Suprapubic skin (tissue), 4 donors: ENCODE measurements around the gene LMNTD2. TPM values are rescaled to one million over a fixed set of nuclear protein-coding genes. Genes with fewer than 3 reads are reported as not detected.

ENCODE experiments used
- DNase-seq, 2 donors: peaks; one replicate each; pipeline ENCODE4 v3.0.0-alpha.2; 2019; ENCODE audit warnings: low spot score in 2 of 2
- H3K27ac ChIP-seq: fragments of 200-600 bp; sonication (generic); one replicate; pipeline ENCODE4 v1.5.1; 2019
- H3K27me3 ChIP-seq: fragments of 200-600 bp; sonication (generic); one replicate; pipeline ENCODE4 v1.5.1; 2019
- H3K36me3 ChIP-seq: fragments of 200-600 bp; sonication (generic); one replicate; pipeline ENCODE4 v1.5.1; 2019
- H3K4me1 ChIP-seq: fragments of 200-600 bp; sonication (generic); one replicate; pipeline ENCODE4 v1.5.1; 2019
- H3K4me3 ChIP-seq: fragments of 200-600 bp; sonication (generic); one replicate; pipeline ENCODE4 v1.5.1; 2019; ENCODE audit warnings: mild to moderate bottlenecking
- H3K9me3 ChIP-seq: fragments of 200-600 bp; sonication (generic); one replicate; pipeline ENCODE4 v1.5.1; 2019
- EP300 ChIP-seq: sonication (generic); formaldehyde crosslinking; IDR thresholded peaks from one replicate; pipeline ENCODE4 v1.6.1; 2017; ENCODE audit warnings: antibody characterized with exemption
- POLR2A ChIP-seq, 2 donors: fragments of 450-650 bp; IDR thresholded peaks; one replicate each; pipeline ENCODE4 v1.6.1; 2017; ENCODE audit warnings: antibody characterized with exemption in 2 of 2, mild to moderate bottlenecking in 2 of 2, moderate library complexity in 2 of 2
- POLR2AphosphoS5 ChIP-seq, 3 donors: sonication (generic); formaldehyde crosslinking; IDR thresholded peaks; one replicate each; pipeline ENCODE4 v1.6.1; 2017; ENCODE audit warnings: antibody characterized with exemption in 3 of 3
- WGBS: methylation state at CpG from one replicate; pipeline ENCODE4 v1.1.5; 2018; 5-methylcytosine and 5-hydroxymethylcytosine counted together
- total RNA-seq, 4 donors: library from RNA; depleted of rRNA; stranded (reverse); fragments of >200 nt; gene quantifications; one replicate each; pipeline ENCODE4 v1.1.0, GENCODE V29; 2016
- TF ChIP-seq, protein P1 (sequence below), 2 donors: fragments of 200-600 bp in 1 of 2; fragments of 450-650 bp in 1 of 2; sonication (generic) in 1 of 2; IDR thresholded peaks; one replicate each; pipeline ENCODE4 v1.5.1; 2016 to 2019; ENCODE audit warnings: antibody characterized with exemption in 2 of 2, mild to moderate bottlenecking in 1 of 2, moderate library complexity in 1 of 2

The LMNTD2 gene
- total RNA-seq, 4 donors from 2014 or later, result 6.3 to 17.8 (median 8.7) TPM

DNA sequence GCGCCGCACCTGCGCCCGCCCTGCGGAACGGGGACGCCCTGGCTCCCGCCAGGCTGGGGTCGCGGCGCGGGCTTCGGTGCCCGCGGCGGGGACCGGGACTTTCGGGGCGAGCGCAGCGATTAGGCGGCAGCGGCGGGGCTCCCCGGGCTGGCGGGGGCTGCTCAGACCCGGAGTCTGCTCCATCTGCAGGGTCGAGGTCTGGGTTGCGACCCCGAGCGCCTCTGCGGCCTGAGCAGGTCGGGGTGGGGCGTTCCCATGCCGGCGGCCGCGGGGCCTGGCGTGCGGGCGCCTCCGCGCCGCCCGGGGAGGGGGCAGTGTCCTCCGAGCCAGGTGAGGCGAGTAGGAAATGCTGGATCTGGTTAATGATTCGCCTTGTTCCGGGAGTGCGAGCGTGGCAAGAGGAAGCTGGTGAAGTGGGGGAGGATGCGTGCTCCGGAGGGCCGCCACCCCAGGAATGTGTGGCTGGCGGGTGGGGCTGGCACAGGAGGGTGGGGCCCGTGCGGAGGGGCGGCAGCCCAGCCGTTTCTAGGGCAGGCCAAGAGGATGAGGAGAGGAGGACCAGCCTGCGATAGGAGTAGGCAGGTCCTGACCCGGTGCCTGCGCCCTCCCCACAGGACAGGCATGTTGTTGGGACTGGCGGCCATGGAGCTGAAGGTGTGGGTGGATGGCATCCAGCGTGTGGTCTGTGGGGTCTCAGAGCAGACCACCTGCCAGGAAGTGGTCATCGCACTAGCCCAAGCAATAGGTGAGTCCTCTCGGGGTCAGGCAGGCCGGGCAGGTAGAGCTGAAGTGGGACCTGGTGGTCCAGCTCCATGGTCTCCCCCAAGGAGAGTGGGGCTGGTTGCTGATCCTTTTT is 838 bp upstream of the LMNTD2 start:
- Histone ChIP-seq H3K27me3 (peaks cover 11% of the 10 kb centered on the region), H3K4me3 (peak overlapping the region; percentile 86), H3K4me1 (peaks cover 53% of the 10 kb centered on the region), H3K27ac (peak overlapping the region; percentile 89), H3K9me3 (no peaks in the 10 kb centered on the region), H3K36me3 (no peaks in the 10 kb centered on the region)
- 17% methylated on average over 31 of the region's 67 CpGs for WGBS
- no peak for DNase-seq
- TF ChIP-seq EP300, result no peak
- TF ChIP-seq POLR2AphosphoS5 (IDR thresholded peaks at IDR 0.05), result no peak
- TF ChIP-seq, protein P1, sequence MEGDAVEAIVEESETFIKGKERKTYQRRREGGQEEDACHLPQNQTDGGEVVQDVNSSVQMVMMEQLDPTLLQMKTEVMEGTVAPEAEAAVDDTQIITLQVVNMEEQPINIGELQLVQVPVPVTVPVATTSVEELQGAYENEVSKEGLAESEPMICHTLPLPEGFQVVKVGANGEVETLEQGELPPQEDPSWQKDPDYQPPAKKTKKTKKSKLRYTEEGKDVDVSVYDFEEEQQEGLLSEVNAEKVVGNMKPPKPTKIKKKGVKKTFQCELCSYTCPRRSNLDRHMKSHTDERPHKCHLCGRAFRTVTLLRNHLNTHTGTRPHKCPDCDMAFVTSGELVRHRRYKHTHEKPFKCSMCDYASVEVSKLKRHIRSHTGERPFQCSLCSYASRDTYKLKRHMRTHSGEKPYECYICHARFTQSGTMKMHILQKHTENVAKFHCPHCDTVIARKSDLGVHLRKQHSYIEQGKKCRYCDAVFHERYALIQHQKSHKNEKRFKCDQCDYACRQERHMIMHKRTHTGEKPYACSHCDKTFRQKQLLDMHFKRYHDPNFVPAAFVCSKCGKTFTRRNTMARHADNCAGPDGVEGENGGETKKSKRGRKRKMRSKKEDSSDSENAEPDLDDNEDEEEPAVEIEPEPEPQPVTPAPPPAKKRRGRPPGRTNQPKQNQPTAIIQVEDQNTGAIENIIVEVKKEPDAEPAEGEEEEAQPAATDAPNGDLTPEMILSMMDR (IDR thresholded peaks at IDR 0.05), result no peak
- no peak for TF ChIP-seq POLR2A (IDR thresholded peaks at IDR 0.05)

DNA sequence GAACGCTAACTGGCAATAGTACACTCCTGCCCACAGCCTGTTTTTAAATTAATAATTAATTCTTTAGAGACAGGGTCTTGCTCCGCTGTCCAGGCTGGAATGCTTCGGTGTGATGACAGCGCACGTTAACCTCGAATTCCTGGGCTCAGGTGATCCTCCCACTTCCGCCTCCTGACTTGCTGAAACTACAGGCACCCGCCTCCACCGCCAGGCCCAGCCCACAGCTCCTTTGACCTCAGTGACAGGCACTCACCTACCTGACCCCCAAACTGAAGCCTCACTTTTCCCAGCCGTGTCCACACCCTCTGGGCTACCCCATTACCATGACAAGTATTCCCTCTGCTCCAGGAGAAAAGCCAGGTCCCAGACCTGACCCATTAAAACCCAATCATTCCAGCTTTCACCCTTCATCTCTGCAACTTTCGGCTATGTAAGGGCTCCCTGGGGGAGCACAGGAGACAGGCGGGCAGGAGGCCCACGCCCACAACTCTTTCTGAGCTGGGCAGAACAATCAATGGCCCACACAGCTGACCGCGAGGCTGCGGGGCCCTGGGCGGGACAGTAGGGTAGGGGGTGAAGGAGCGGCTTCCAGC is 730 bp downstream of the LMNTD2 start:
- no peaks in the 10 kb centered on the region for H3K9me3 ChIP-seq
- H3K27me3 ChIP-seq, result peaks cover 25% of the 10 kb centered on the region
- peak overlapping the region; percentile 89 for H3K27ac ChIP-seq
- TF ChIP-seq EP300, result no peak
- TF ChIP-seq POLR2A (IDR thresholded peaks at IDR 0.05), result no peak
- no peak for TF ChIP-seq POLR2AphosphoS5 (IDR thresholded peaks at IDR 0.05)
- TF ChIP-seq, protein P1 (IDR thresholded peaks at IDR 0.05), result no peak
- peak overlapping the region; percentile 86 for H3K4me3 ChIP-seq
- peaks cover 59% of the 10 kb centered on the region for H3K4me1 ChIP-seq
- WGBS, result 73% methylated on average over 16 of the region's 18 CpGs
- DNase-seq, result no peak
- no peaks in the 10 kb centered on the region for H3K36me3 ChIP-seq

DNA sequence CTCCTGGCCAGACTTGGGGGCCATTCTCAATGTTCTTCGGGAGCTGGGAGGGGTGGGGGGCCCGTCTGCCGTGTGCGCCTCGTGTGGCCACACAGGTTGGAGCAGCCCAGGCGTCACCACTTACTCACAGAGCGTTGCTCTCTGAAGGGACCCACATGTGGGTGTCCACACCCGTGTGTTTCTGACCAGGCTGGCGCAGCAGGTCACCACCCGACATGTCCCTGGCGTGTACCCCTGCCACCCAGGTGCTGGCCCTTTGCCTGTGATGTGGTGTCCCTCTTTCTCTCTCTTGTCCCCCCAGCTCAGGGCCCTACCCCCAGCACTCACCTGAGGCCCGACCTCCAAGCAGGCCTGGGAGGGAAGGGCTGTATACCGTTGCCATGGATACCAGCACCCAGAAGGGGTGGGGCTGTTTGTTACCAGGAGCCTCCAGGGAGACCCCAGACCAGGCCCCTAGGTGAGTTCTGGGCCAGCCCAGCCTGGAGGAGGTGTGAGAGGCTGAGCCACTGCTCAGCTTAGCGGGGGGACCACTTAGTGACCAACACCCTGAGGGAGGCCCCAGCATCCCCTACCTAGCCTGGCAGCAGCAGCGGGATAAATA is 1.4 kb downstream of the LMNTD2 start:
- no peak overlapping the region for H3K27ac ChIP-seq
- H3K27me3 ChIP-seq, result peaks cover 32% of the 10 kb centered on the region
- no peaks in the 10 kb centered on the region for H3K36me3 ChIP-seq
- 79% methylated on average over 11 of the region's 15 CpGs for WGBS
- no peak for DNase-seq
- H3K4me3 ChIP-seq, result no peak overlapping the region
- TF ChIP-seq EP300 (no peak), POLR2A (IDR thresholded peaks at IDR 0.05) (no peak), POLR2AphosphoS5 (IDR thresholded peaks at IDR 0.05) (no peak)
- TF ChIP-seq, protein P1 (IDR thresholded peaks at IDR 0.05), result no peak
- H3K4me1 ChIP-seq, result peaks cover 62% of the 10 kb centered on the region
- no peaks in the 10 kb centered on the region for H3K9me3 ChIP-seq

DNA sequence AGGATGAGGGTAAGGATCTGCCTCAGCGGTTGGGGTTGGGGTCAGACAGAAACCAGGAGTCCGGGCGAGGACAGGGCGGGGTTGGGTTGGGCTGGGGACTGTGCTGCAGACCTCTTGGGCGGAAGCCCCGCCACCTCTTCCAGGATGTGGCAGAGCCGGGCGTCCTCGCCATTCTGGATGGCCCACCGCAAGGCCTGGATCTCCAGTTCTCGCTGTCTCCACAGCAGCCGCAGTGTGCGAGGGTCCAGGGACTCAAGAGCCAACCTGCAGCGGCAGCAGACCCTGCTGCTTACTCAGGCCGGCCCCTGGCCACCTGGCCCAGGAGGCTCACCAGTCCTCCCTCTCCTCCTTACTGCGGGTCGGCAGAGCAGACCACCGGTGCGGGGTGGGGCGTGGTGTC is 2.0 kb downstream of the LMNTD2 start:
- H3K9me3 ChIP-seq, result no peaks in the 10 kb centered on the region
- H3K27ac ChIP-seq, result no peak overlapping the region
- peaks cover 38% of the 10 kb centered on the region for H3K27me3 ChIP-seq
- no peak for DNase-seq
- 87% methylated on average over 16 of the region's 20 CpGs for WGBS
- no peaks in the 10 kb centered on the region for H3K36me3 ChIP-seq
- TF ChIP-seq, protein P1 (IDR thresholded peaks at IDR 0.05), result no peak
- TF ChIP-seq EP300, result no peak
- peaks cover 58% of the 10 kb centered on the region for H3K4me1 ChIP-seq
- H3K4me3 ChIP-seq, result no peak overlapping the region
